ENCODE data around the gene CDC73. TPM values are rescaled to one million over a fixed set of nuclear protein-coding genes. Genes with fewer than 3 reads are reported as not detected.

CDC73 gene
- total RNA-seq, 1 experiment from 2014 or later, result 62.5 TPM

- H3T11ph ChIP-seq (ENCODE audit: low read length), result no peak overlapping the region
- Mint-ChIP-seq H3K9me3 (peaks cover 16 to 20% of the 10 kb centered on the region in 2 experiments; a peak in 4 of 5 replicates), H3K27me3 (ENCODE audit: low read depth) (no peaks in the 10 kb centered on the region), H3K4me1 (peaks cover 13 to 21% of the 10 kb centered on the region in 2 experiments), H3K4me3 (no peak overlapping the region), H3K27ac (0 out of 7 replicates have a peak overlapping the region, but pooled peaks of 1 of the 3 experiments have one; percentile 47), H3K36me3 (ENCODE audit: insufficient read depth in 1 of 3, low read depth in 3 of 3) (peaks cover 21 to 31% (median 23%) of the 10 kb centered on the region in 3 experiments)
- no peaks in the 10 kb centered on the region for H3K27me3 ChIP-seq (ENCODE audit: insufficient read depth, low read length)
- H3K56ac ChIP-seq (ENCODE audit: insufficient read length, low read depth, low read length), result no peak overlapping the region
- no peak overlapping the region for H3K23ac ChIP-seq (ENCODE audit: insufficient read length, low read depth, low read length)
- H2BK120ac ChIP-seq (ENCODE audit: low read depth, low read length, poor library complexity, severe bottlenecking), result no peak overlapping the region
- H3K79me2 ChIP-seq (ENCODE audit: insufficient read depth, low read length), result peaks cover 2% of the 10 kb centered on the region; the same call in 1 of the 2 replicates
- no peak overlapping the region for H4K91ac ChIP-seq (ENCODE audit: insufficient read length, low read depth, low read length)
- H2AFZ ChIP-seq (ENCODE audit: low read length), result no peak overlapping the region
- H2BK5ac ChIP-seq (ENCODE audit: insufficient read length, low read length), result no peak overlapping the region
- H2AK5ac ChIP-seq (ENCODE audit: insufficient read length, low read length), result no peak overlapping the region
- no peak overlapping the region for H4K8ac ChIP-seq (replicated peaks; ENCODE audit: insufficient read length, low read depth, low read length)
- H3K4me2 ChIP-seq (ENCODE audit: insufficient read depth, insufficient read length, low read length), result no peak overlapping the region
- no peak for DNase-seq
- H4K5ac ChIP-seq (ENCODE audit: insufficient read length, low read depth, low read length), result no peak overlapping the region
- H3K79me1 ChIP-seq (ENCODE audit: insufficient read depth, low read depth, low read length, poor library complexity, severe bottlenecking), result peaks cover 5% of the 10 kb centered on the region
- no CpG with 5 or more reads among the region's 3 CpGs for WGBS (ENCODE audit: extremely low coverage, insufficient read length, low lambda C conversion rate)
- H3K9ac ChIP-seq (ENCODE audit: extremely low read depth, insufficient read length, low read length), result no peak overlapping the region
- no peak overlapping the region for H2BK12ac ChIP-seq (ENCODE audit: insufficient read length, low read depth, low read length)
- no peak overlapping the region for H3K27ac ChIP-seq (ENCODE audit: insufficient read length, low read depth, low read length)
- peaks cover 18% of the 10 kb centered on the region for H3K9me3 ChIP-seq (ENCODE audit: control insufficient read depth, low read depth, low read length)
- H4K20me1 ChIP-seq (ENCODE audit: control insufficient read depth, insufficient read depth, insufficient read length), result no peaks in the 10 kb centered on the region
- H3K4ac ChIP-seq (ENCODE audit: low read depth, low read length), result no peak overlapping the region
- H3K4me1 ChIP-seq (ENCODE audit: insufficient read depth, low read length), result no peaks in the 10 kb centered on the region
- H3K18ac ChIP-seq (ENCODE audit: insufficient read length, low read depth, low read length), result no peak overlapping the region
- TF ChIP-seq CTCF (conservative IDR thresholded peaks at IDR 0.05), result no peak
- H2BK20ac ChIP-seq (ENCODE audit: low read depth, low read length, poor library complexity, severe bottlenecking), result no peak overlapping the region
- H2BK15ac ChIP-seq (ENCODE audit: low read depth, low read length), result no peak overlapping the region
- H3K14ac ChIP-seq (ENCODE audit: insufficient read depth, low read length), result no peak overlapping the region
- no peaks in the 10 kb centered on the region for H3K23me2 ChIP-seq (ENCODE audit: insufficient read length, low read depth, low read length, poor library complexity, severe bottlenecking)
Measured at GRCh38 chr1:193189442-193190095, 67.7 kb downstream of the CDC73 start.

Data from H9 (cell line).